Dermis microvascular lymphatic vessel endothelial cell (primary cell): ENCODE data around the gene SKAP2. TPM values are rescaled to one million over a fixed set of nuclear protein-coding genes. Genes with fewer than 3 reads are reported as not detected.

Experiments used
- total RNA-seq: library from RNA; depleted of rRNA; stranded (reverse); fragments of >200 nt; gene quantifications from 2 replicates; pipeline ENCODE4 v1.2.1, GENCODE V29; 2014

Gene SKAP2
- total RNA-seq, 1 donor from 2014 or later, result 9.5 TPM

Other genes with a start within 250 kb of the SKAP2 start
- gene HOXA1, start 231.4 kb upstream of the SKAP2 start, total RNA-seq, result 0.51 and 1.0 TPM in 2 replicates
- gene HOXA2, start 238.1 kb upstream of the SKAP2 start, total RNA-seq, result 0.25 and 0.39 TPM in 2 replicates